Dedifferentiated amniotic fluid mesenchymal stem cell (primary cell): ENCODE data around the gene SDK1.
"Not testable (repeated sequence)": the region's sequence is repeated elsewhere in the genome, so short reads cannot be mapped to it uniquely, and the experiment has no call there.

Source experiments
- DNase-seq: peaks from one replicate; pipeline ENCODE4 v3.0.0-alpha.2; 2016; ENCODE audit errors: extremely low spot score

Gene SDK1

GRCh38 chr7:3922175-3922635 is 621.2 kb downstream of the SDK1 start:
- peak; percentile 93 for DNase-seq

GRCh38 chr7:3923307-3923918 is 622.4 kb downstream of the SDK1 start:
- no peak for DNase-seq

GRCh38 chr7:3924277-3924676 is 623.2 kb downstream of the SDK1 start:
- no peak for DNase-seq

- DNase-seq, result no peak
These were observed 626.5 kb downstream of the SDK1 start for GRCh38 chr7:3927446-3928110.

GRCh38 chr7:3928727-3929515 is 627.9 kb downstream of the SDK1 start:
- no peak for DNase-seq

- no peak for DNase-seq
These were observed 630.8 kb downstream of the SDK1 start for GRCh38 chr7:3931843-3932242.

GRCh38 chr7:3937146-3937545 is 636.1 kb downstream of the SDK1 start:
- DNase-seq, result no peak

- DNase-seq, result no peak
These were observed 636.6 kb downstream of the SDK1 start for GRCh38 chr7:3937605-3938004.

GRCh38 chr7:3941706-3942105 is 640.7 kb downstream of the SDK1 start:
- not testable (repeated sequence) for DNase-seq

- DNase-seq, result no peak
These were observed 641.2 kb downstream of the SDK1 start for GRCh38 chr7:3942276-3942675.

GRCh38 chr7:3942816-3943745 is 642.0 kb downstream of the SDK1 start:
- DNase-seq, result no peak

- DNase-seq, result no peak
These were observed 642.9 kb downstream of the SDK1 start for GRCh38 chr7:3943779-3944520.

- no peak for DNase-seq
These were observed 648.2 kb downstream of the SDK1 start for GRCh38 chr7:3949242-3949640.

- no peak for DNase-seq
These were observed 649.2 kb downstream of the SDK1 start for GRCh38 chr7:3950249-3950648.

GRCh38 chr7:3951316-3952055 is 650.4 kb downstream of the SDK1 start:
- DNase-seq, result no peak

GRCh38 chr7:3953133-3953532 is 652.1 kb downstream of the SDK1 start:
- no peak for DNase-seq

- no peak for DNase-seq
These were observed 652.9 kb downstream of the SDK1 start for GRCh38 chr7:3953946-3954345.

GRCh38 chr7:3955026-3955425 is 654.0 kb downstream of the SDK1 start:
- no peak for DNase-seq

GRCh38 chr7:3955751-3956696 is 655.0 kb downstream of the SDK1 start:
- peak; percentile 23 for DNase-seq
